Neural crest cell (in vitro differentiated cells): ENCODE data around the gene ENO3. TPM values are rescaled to one million over a fixed set of nuclear protein-coding genes. Genes with fewer than 3 reads are reported as not detected.
A peak's percentile ranks its signal among the peaks of the same experiment; 100 is the strongest.

Experiments
- DNase-seq: peaks from one replicate; pipeline ENCODE4 v3.0.0; 2021; ENCODE audit warnings: low read depth, mixed read lengths, low spot score
- H3K27ac Mint-ChIP-seq: one replicate; pipeline ENCODE4 v1.8.0; 2021; ENCODE audit warnings: mild to moderate bottlenecking, mixed read lengths; ENCODE audit not compliant: unreplicated experiment
- H3K27me3 Mint-ChIP-seq: 2 replicates; pipeline ENCODE4 v1.8.0; 2021; ENCODE audit warnings: low read depth, mild to moderate bottlenecking, mixed read lengths
- H3K36me3 Mint-ChIP-seq: 2 replicates; pipeline ENCODE4 v1.8.0; 2021; ENCODE audit warnings: low read depth, mild to moderate bottlenecking, mixed read lengths
- H3K4me1 Mint-ChIP-seq: 2 replicates; pipeline ENCODE4 v1.8.0; 2021; ENCODE audit warnings: mixed read lengths
- H3K4me3 Mint-ChIP-seq: one replicate; pipeline ENCODE4 v1.8.0; 2021; ENCODE audit warnings: mild to moderate bottlenecking, mixed read lengths
- H3K9me3 Mint-ChIP-seq: 2 replicates; pipeline ENCODE4 v1.8.0; 2021; ENCODE audit warnings: mixed read lengths
- total RNA-seq: library from RNA; stranded (reverse); gene quantifications from 2 replicates; pipeline ENCODE4 v1.2.1, GENCODE V29; 2021
- TF ChIP-seq, protein P1 (sequence below): fragments of 200-600 bp; sonication (generic); conservative IDR thresholded peaks from 2 replicates; pipeline ENCODE4 v1.5.0; 2021; ENCODE audit warnings: antibody characterized with exemption, mild to moderate bottlenecking

ENO3 gene
- total RNA-seq, 1 donor from 2014 or later, result 10.6 TPM

DNA sequence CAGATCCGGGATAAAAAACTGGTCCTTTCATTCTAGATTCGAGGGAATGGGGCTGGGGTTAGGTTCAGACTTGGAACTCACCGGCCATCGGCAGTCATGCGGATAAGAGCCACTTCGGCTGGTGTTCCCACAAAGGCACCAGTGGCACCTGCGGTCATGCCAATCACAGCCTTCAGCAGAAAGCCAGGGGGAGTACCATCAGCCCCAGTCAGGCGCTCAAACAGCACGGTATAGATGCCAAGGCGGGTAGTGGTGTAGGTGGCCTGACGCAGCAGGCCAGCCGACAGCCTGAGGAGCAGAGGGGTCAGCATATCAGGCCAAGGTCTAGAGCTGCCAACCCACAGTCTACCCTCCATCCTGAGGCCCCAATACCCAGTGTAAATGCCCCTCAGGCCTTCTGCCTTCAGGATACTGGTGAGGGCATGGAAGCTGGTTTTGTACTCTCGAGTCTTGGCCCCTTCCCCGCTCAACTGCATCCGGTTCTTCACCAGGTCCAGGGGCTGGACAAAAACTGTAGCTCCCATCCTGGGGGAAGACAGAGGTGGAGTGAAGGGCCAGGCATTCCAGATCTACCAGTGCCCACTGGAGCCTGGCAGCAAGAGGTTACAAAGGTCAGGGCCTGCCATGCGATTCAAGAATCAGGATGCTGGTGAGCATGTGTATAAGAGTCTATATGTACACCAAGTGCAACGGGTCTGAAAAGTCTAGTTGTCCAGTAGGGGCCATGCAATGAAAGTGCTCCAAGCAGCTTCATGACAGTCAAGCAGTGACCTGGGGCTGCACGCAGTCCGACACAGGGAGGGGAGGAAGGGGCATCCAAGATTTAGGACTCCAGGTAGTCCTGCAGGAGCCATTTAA is 12.0 kb upstream of the ENO3 start:
- Mint-ChIP-seq H3K36me3 (peaks cover 10% of the 10 kb centered on the region), H3K9me3 (no peaks in the 10 kb centered on the region), H3K27me3 (peaks cover 6% of the 10 kb centered on the region), H3K4me3 (peak overlapping the region; percentile 96), H3K27ac (peak overlapping the region; percentile 96), H3K4me1 (peaks cover 51% of the 10 kb centered on the region)
- TF ChIP-seq, protein P1, sequence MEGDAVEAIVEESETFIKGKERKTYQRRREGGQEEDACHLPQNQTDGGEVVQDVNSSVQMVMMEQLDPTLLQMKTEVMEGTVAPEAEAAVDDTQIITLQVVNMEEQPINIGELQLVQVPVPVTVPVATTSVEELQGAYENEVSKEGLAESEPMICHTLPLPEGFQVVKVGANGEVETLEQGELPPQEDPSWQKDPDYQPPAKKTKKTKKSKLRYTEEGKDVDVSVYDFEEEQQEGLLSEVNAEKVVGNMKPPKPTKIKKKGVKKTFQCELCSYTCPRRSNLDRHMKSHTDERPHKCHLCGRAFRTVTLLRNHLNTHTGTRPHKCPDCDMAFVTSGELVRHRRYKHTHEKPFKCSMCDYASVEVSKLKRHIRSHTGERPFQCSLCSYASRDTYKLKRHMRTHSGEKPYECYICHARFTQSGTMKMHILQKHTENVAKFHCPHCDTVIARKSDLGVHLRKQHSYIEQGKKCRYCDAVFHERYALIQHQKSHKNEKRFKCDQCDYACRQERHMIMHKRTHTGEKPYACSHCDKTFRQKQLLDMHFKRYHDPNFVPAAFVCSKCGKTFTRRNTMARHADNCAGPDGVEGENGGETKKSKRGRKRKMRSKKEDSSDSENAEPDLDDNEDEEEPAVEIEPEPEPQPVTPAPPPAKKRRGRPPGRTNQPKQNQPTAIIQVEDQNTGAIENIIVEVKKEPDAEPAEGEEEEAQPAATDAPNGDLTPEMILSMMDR, result no peak
- DNase-seq, result no peak

DNA sequence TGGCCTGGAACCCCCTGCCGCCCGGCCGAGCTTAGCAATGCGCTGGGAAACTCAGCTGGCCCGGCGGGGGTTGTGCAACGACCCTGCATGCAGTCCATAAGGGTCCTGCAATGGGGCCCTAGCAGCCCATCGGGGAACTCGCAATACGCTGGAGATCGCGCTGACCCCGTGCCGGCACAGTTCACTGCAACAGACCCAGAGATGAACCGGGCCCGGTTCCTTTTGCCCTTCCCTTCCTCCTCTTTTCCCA is 11.4 kb upstream of the ENO3 start:
- peaks cover 6% of the 10 kb centered on the region for H3K27me3 Mint-ChIP-seq
- H3K9me3 Mint-ChIP-seq, result no peaks in the 10 kb centered on the region
- peaks cover 12% of the 10 kb centered on the region for H3K36me3 Mint-ChIP-seq
- DNase-seq, result peak; percentile 30
- H3K4me3 Mint-ChIP-seq, result peak overlapping the region; percentile 96
- H3K4me1 Mint-ChIP-seq, result peaks cover 48% of the 10 kb centered on the region
- peak overlapping the region; percentile 96 for H3K27ac Mint-ChIP-seq
- TF ChIP-seq, protein P1, result no peak

DNA sequence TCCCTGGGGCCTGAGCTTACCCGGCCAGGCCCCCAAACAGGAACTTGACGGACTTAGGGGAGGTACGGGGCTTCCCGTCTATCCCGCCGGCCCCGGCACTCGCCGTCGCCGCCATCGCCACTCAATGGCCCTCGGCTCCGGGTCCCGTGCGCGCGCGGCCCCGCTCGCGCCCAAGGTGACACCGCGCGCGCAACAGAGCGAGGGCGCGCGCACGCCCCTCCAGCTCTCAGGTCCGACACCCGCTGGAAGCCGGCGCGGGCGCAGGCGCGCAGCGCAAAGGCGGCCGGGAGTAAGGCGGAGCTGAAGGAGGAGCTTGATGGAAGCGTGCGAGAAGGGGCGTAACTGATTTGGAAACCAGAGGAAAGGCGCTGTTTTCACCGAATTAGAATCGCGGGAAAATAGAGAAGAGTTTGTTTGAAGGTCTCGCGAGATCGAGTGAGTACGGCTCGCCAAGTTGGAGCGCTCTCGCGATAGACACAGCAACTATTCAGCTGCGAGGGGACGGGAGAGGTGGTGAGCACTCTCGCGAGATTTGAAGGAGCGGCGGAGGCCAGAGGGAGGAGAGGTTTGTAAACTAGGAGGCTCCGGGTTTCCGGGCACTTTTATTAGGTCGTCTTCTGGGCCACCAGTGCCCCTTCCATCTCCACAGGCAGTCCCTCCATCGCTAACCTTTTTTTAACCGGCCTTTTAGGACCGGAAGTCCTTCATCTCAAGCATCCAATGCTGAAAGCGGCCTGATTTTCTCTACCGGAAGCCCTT is 10.9 kb upstream of the ENO3 start, which contains the start of the genes RNF167 and SLC25A11:
Gene RNF167 (plus strand): TSS at position 473 of the 759 bp plus-strand sequence. CDS start 642 bp downstream, outside the sequence.
Gene SLC25A11 (minus strand): TSS at position 251 of the 759 bp plus-strand sequence. CDS start 136 bp downstream, at position 115.
- no peaks in the 10 kb centered on the region for H3K9me3 Mint-ChIP-seq
- peak within 1 kb of the TSS; percentile 99 for H3K27ac Mint-ChIP-seq
- peak within 1 kb of the TSS; percentile 96 for H3K4me3 Mint-ChIP-seq
- TF ChIP-seq, protein P1, result no peak
- peaks cover 46% of the 10 kb centered on the region for H3K4me1 Mint-ChIP-seq
- DNase-seq, result peak; percentile 91
- H3K36me3 Mint-ChIP-seq, result peaks cover 13% of the 10 kb centered on the region
- peaks cover 6% of the 10 kb centered on the region for H3K27me3 Mint-ChIP-seq

DNA sequence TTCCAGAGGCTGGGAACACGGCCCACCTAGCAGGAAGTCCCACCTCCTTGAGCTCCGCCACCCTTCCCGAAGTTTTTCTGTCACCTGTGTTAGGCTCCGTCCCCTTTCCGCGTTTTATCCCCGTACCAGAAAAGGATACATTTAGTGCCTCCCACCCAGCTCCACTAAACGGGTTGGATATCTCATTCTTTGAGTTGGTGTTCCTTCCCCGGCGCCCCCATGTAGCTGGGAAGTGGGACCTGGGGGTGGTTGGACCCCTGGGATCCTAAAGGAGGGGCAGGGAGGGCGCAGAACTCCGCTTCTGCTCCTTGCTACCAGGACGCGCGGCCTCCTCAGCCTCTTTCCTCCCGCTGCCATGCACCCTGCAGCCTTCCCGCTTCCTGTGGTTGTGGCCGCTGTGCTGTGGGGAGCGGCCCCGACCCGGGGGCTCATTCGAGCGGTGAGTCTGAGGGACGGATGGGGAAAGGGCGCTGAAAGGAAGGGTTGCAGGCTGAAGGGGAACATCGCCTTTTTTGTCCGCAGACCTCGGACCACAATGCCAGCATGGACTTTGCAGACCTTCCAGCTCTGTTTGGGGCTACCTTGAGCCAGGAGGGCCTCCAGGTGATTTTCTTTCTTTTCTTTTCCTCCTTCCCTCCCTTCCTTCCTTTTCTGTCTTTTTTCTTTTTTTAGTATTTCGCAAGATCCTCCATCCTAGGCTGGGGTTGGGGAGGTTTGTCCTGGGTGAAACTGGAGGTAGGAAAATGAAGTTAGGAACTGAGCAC is 10.2 kb upstream of the ENO3 start:
- Mint-ChIP-seq H3K27me3 (peaks cover 11% of the 10 kb centered on the region), H3K4me3 (peak overlapping the region; percentile 96), H3K4me1 (peaks cover 54% of the 10 kb centered on the region), H3K9me3 (no peaks in the 10 kb centered on the region), H3K27ac (peak overlapping the region; percentile 99), H3K36me3 (peaks cover 21% of the 10 kb centered on the region)
- TF ChIP-seq, protein P1, result no peak
- DNase-seq, result no peak

DNA sequence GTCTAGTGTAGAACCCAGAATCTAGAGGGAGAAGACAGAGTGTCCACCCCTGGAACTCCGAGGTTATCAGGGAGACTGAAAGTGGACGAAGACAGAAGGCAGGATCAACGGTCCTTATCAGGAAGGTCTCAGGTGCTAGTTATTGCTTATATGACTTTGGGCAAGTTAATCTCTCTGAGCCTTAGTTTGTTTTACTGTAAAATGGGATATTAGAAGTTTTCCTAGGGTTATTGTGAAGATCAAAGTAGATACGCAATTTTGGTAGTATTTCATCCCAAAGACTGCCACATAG is 9.7 kb upstream of the ENO3 start:
- TF ChIP-seq, protein P1, result no peak

More for the DNA sequence above, 9.7 kb upstream of the ENO3 start:
- H3K9me3 Mint-ChIP-seq, result no peaks in the 10 kb centered on the region
- H3K36me3 Mint-ChIP-seq, result peaks cover 19% of the 10 kb centered on the region
- DNase-seq, result no peak
- peak overlapping the region; percentile 96 for H3K4me3 Mint-ChIP-seq
- H3K27ac Mint-ChIP-seq, result peak overlapping the region; percentile 53
- H3K4me1 Mint-ChIP-seq, result peaks cover 56% of the 10 kb centered on the region
- peaks cover 11% of the 10 kb centered on the region for H3K27me3 Mint-ChIP-seq
